HepG2 (cell line): ENCODE results near the gene CDH23. TPM values are rescaled to one million over a fixed set of nuclear protein-coding genes. Genes with fewer than 3 reads are reported as not detected.

ENCODE experiments used
- ARNT2 ChIP-seq: sonication (generic); formaldehyde crosslinking; IDR thresholded peaks from 2 replicates; pipeline ENCODE4 v1.8.0; 2022; ENCODE audit warnings: mild to moderate bottlenecking, low read depth, missing genetic modification reagents, moderate library complexity
- MAF1 ChIP-seq: sonication (generic); formaldehyde crosslinking; IDR thresholded peaks from 2 replicates; pipeline ENCODE4 v1.5.0; 2020; ENCODE audit warnings: missing genetic modification reagents, borderline replicate concordance
- MYNN ChIP-seq: sonication (generic); formaldehyde crosslinking; IDR thresholded peaks from 2 replicates; pipeline ENCODE4 v1.4.0; 2020; ENCODE audit warnings: mild to moderate bottlenecking, low read depth, missing genetic modification reagents
- NR2F6 ChIP-seq, 2 experiments: IDR thresholded peaks; 2 replicates each; pipeline ENCODE4 v1.6.1; 2016; ENCODE audit warnings: antibody characterized with exemption in 1 of 2, mild to moderate bottlenecking in 1 of 2
- PRDM15 ChIP-seq: sonication (generic); formaldehyde crosslinking; IDR thresholded peaks from 2 replicates; pipeline ENCODE4 v1.4.0; 2020; ENCODE audit warnings: missing genetic modification reagents
- RARA ChIP-seq: IDR thresholded peaks from 2 replicates; pipeline ENCODE4 v1.6.1; 2016; ENCODE audit warnings: missing genetic modification reagents, missing compliant biosample characterization
- REL ChIP-seq: sonication (generic); formaldehyde crosslinking; conservative IDR thresholded peaks from 2 replicates; pipeline ENCODE4 v1.8.0; 2022; ENCODE audit warnings: mild to moderate bottlenecking, missing genetic modification reagents, moderate library complexity
- SOX6 ChIP-seq, 2 experiments: fragments of 450-650 bp in 1 of 2; sonication (generic) in 1 of 2; formaldehyde crosslinking in 1 of 2; IDR thresholded peaks; 2 replicates each; pipeline versions ENCODE4 v1.4.0 to v1.6.1; 2017 to 2020; ENCODE audit warnings: antibody characterized with exemption in 1 of 2, mild to moderate bottlenecking in 1 of 2, missing genetic modification reagents in 1 of 2
- THAP11 ChIP-seq: IDR thresholded peaks from 2 replicates; pipeline ENCODE4 v1.6.1; 2016; ENCODE audit warnings: missing biosample characterization, missing genetic modification reagents
- ZBTB26 ChIP-seq: IDR thresholded peaks from 2 replicates; pipeline ENCODE4 v1.6.1; 2016; ENCODE audit warnings: missing compliant biosample characterization, missing genetic modification reagents, borderline replicate concordance
- ZBTB7B ChIP-seq: sonication (generic); formaldehyde crosslinking; IDR thresholded peaks from 2 replicates; pipeline ENCODE4 v1.4.0; 2020; ENCODE audit warnings: missing genetic modification reagents
- ZNF747 ChIP-seq: sonication (generic); formaldehyde crosslinking; IDR thresholded peaks from 2 replicates; pipeline ENCODE4 v1.8.1; 2023; ENCODE audit warnings: missing genetic modification reagents, mild to moderate bottlenecking, borderline replicate concordance
- ZNF790 ChIP-seq: sonication (generic); formaldehyde crosslinking; IDR thresholded peaks from 2 replicates; pipeline ENCODE4 v1.8.0; 2022; ENCODE audit warnings: missing genetic modification reagents, mild to moderate bottlenecking, borderline replicate concordance
- ZNF816 ChIP-seq: sonication (generic); formaldehyde crosslinking; IDR thresholded peaks from 2 replicates; pipeline ENCODE4 v1.8.0; 2022; ENCODE audit warnings: missing genetic modification reagents, mild to moderate bottlenecking, borderline replicate concordance
- polyA plus RNA-seq, 8 experiments: library from polyadenylated mRNA; depleted of rRNA in 3 of 8; stranded (reverse) in 7 of 8; unstranded in 1 of 8; fragments of >200 nt; fragmentation: Illumina TruSeq in 4 of 8; extraction: Trizol in 4 of 8; gene quantifications; 2 replicates each; pipeline versions ENCODE4 v1.2.1 to v1.2.3, GENCODE V29; 2011 to 2016; ENCODE audit warnings: low read depth in 4 of 8, missing spikeins in 1 of 8, mixed read lengths in 1 of 8; ENCODE audit not compliant: insufficient read depth in 1 of 8
- total RNA-seq, 5 experiments: library from RNA; depleted of rRNA; stranded (reverse); fragments of >200 nt; fragmentation: Illumina TruSeq; extraction: Trizol; gene quantifications; 2 replicates each; pipeline ENCODE4 v1.2.3, GENCODE V29; 2016; ENCODE audit warnings: low read depth in 1 of 5
- TF ChIP-seq, protein P1 (sequence below): sonication (generic); formaldehyde crosslinking; IDR thresholded peaks from 2 replicates; pipeline ENCODE4 v1.4.0; 2020; ENCODE audit warnings: mild to moderate bottlenecking, missing genetic modification reagents
- TF ChIP-seq, protein P2 (sequence below): IDR thresholded peaks from 2 replicates; pipeline ENCODE4 v1.6.1; 2018; ENCODE audit warnings: missing genetic modification reagents, mild to moderate bottlenecking, missing compliant biosample characterization
- TF ChIP-seq, protein P3 (sequence below): IDR thresholded peaks from 2 replicates; pipeline ENCODE4 v1.6.1; 2016; ENCODE audit warnings: missing biosample characterization, missing genetic modification reagents, low read depth

Gene CDH23
- total and polyA plus RNA-seq, 2 of the 13 experiments (the other 11 are each of a cell fraction or from before 2014, with no cell fraction given) = 0.13 TPM; not detected in 1

DNA sequence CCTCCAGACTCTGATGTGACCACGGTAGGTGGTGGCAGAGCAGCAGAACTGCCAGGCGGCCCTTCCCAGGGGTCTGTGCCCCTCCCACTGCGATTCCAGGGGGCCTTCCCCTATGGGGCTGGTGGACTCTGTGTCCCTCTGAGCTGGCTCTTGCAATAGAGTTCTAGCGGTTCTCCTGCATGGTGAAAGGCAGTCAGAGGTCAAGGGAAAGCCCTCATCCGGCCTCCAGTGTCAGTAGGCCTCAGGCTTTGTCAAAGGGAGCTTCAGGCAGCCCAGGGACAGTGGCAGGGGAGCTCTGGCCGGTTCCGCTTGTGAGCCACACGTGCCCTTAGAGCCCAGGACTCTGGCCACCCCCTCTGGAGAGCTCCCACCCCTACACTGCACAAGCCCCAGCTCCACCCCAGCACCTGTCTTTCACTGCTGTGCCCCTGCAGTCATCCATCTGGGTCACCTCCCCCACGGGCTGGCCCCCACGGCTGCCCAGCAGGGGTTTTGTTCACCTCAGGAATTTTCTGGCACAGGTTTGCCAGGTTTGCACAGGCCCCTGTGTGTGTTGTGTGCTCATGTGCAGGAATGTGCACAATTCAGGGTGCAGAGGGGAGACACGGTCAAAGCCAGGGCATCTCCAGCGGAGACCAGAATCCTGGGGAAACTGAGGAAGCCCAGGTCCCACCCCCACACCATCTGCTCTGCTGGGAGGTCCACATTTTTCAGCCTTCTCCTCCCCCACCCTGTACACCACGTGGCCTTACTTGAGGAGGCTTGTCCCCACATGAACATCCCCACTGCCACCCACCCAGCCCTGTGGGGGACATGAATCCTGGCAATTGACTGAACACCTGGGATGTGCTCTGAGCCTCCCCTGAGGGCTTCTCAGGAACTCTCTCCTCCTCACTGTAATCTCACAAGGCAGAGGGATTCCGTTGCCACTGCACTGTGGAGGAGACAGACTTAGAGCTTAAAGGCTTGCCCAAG lies 299.1 kb downstream of the CDH23 start (continued):
- TF ChIP-seq THAP11 (CRISPR knock-in tag) (no peak), ZBTB26 (CRISPR knock-in tag) (no peak), RARA (CRISPR knock-in tag) (peak; percentile 42), ZNF816 (CRISPR knock-in tag) (0 out of 2 replicates have a peak, but pooled peaks have one; percentile 33), REL (no peak), ZBTB7B (CRISPR knock-in tag) (0 out of 2 replicates have a peak, but pooled peaks have one; percentile 28), ZNF747 (CRISPR knock-in tag) (no peak), ARNT2 (CRISPR knock-in tag) (no peak), MYNN (CRISPR knock-in tag) (no peak), NR2F6 (IDR thresholded peaks at IDR 0.05) (0 out of 2 replicates have a peak, but pooled peaks have one; percentile 40), NR2F6 (CRISPR knock-in tag; IDR thresholded peaks at IDR 0.05) (peak; percentile 44), ZNF790 (CRISPR knock-in tag) (no peak), MAF1 (CRISPR knock-in tag) (no peak), PRDM15 (CRISPR knock-in tag) (no peak), SOX6 (IDR thresholded peaks at IDR 0.05) (no peak), SOX6 (CRISPR knock-in tag; IDR thresholded peaks at IDR 0.05) (peak; percentile 32; the same call in 1 of the 2 replicates)
- TF ChIP-seq, protein P1, sequence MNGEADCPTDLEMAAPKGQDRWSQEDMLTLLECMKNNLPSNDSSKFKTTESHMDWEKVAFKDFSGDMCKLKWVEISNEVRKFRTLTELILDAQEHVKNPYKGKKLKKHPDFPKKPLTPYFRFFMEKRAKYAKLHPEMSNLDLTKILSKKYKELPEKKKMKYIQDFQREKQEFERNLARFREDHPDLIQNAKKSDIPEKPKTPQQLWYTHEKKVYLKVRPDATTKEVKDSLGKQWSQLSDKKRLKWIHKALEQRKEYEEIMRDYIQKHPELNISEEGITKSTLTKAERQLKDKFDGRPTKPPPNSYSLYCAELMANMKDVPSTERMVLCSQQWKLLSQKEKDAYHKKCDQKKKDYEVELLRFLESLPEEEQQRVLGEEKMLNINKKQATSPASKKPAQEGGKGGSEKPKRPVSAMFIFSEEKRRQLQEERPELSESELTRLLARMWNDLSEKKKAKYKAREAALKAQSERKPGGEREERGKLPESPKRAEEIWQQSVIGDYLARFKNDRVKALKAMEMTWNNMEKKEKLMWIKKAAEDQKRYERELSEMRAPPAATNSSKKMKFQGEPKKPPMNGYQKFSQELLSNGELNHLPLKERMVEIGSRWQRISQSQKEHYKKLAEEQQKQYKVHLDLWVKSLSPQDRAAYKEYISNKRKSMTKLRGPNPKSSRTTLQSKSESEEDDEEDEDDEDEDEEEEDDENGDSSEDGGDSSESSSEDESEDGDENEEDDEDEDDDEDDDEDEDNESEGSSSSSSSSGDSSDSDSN (CRISPR knock-in tag) = no peak
- TF ChIP-seq, protein P2, sequence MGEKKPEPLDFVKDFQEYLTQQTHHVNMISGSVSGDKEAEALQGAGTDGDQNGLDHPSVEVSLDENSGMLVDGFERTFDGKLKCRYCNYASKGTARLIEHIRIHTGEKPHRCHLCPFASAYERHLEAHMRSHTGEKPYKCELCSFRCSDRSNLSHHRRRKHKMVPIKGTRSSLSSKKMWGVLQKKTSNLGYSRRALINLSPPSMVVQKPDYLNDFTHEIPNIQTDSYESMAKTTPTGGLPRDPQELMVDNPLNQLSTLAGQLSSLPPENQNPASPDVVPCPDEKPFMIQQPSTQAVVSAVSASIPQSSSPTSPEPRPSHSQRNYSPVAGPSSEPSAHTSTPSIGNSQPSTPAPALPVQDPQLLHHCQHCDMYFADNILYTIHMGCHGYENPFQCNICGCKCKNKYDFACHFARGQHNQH = 0 out of 2 replicates have a peak, but pooled peaks have one; percentile 29
- TF ChIP-seq, protein P3, sequence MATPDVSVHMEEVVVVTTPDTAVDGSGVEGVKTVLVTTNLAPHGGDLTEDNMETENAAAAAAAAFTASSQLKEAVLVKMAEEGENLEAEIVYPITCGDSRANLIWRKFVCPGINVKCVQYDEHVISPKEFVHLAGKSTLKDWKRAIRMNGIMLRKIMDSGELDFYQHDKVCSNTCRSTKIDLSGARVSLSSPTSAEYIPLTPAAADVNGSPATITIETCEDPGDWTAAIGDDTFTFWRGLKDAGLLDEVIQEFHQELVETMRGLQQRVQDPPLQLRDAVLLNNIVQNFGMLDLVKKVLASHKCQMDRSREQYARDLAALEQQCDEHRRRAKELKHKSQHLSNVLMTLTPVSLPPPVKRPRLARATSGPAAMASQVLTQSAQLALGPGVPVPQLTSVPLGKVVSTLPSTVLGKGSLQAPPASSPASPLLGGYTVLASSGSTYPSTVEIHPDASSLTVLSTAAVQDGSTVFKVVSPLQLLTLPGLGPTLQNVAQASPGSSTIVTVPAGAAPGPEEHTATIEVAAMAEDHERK = no peak
